K562 (cell line): ENCODE data around the gene INS. TPM values are rescaled to one million over a fixed set of nuclear protein-coding genes. Genes with fewer than 3 reads are reported as not detected.

Experiments
- ATAC-seq: fragments of 200-7000 bp; cut with Tn5 transposase; 3 replicates; pipeline ENCODE4 v1.9.1; 2020; ENCODE audit warnings: moderate library complexity
- BruUV-seq: library from RNA; stranded (reverse); fragments of 400-500 nt; replicated peaks from 2 replicates; lab custom pipeline; 2021; lab: Mats Ljungman, UMichigan
- CTCF ChIA-PET: fragments of 300-600 bp; formaldehyde crosslinking; extraction: SDS; loops from one replicate; lab custom pipeline; 2021; ENCODE audit warnings: low intra/inter-chr PET ratio; lab: Yijun Ruan, JAX
- POLR2A ChIA-PET: fragments of 300-600, 350-650 bp; sonication (Branson Sonifier 250); formaldehyde crosslinking; extraction: SDS; loops from one replicate; lab custom pipeline; 2021; ENCODE audit warnings: antibody characterized with exemption, inconsistent platforms; lab: Yijun Ruan, JAX
- DNase-seq, 4 experiments: peaks; one replicate each; pipeline versions ENCODE4 v3.0.0 to v3.0.0-alpha.2; 2011 to 2018; ENCODE audit warnings: low spot score in 3 of 4, mixed read lengths in 3 of 4; ENCODE audit errors: extremely low read depth in 1 of 4
- FAIRE-seq: peaks from 2 replicates; lab custom pipeline; 2011; peaks lifted over from hg19 to GRCh38; lab: Jason Lieb, UNC
- H2AFZ ChIP-seq: 2 replicates; pipeline ENCODE4 v1.6.0; 2011; ENCODE audit warnings: low read depth, low read length, control low read depth, inconsistent platforms
- H3K27ac ChIP-seq: fragments of 200-600 bp; 3 replicates; pipeline ENCODE4 v1.8.0; 2011; ENCODE audit warnings: low read depth, mild to moderate bottlenecking, control low read depth, inconsistent platforms, low read length, moderate library complexity, mixed read lengths; ENCODE audit errors: extremely low read depth
- H3K27me3 ChIP-seq, 2 experiments: fragments of 300-600 bp in 1 of 2; 2 replicates in 1 of 2; 3 replicates in 1 of 2; pipeline versions ENCODE4 v1.6.0 to v1.8.0; 2011; ENCODE audit warnings: inconsistent platforms in 2 of 2, low read length in 2 of 2, mild to moderate bottlenecking in 1 of 2, mixed read lengths in 1 of 2, moderate library complexity in 1 of 2; ENCODE audit not compliant: control insufficient read depth in 2 of 2, insufficient read depth in 2 of 2
- H3K36me3 ChIP-seq: fragments of 300-600 bp; 3 replicates; pipeline ENCODE4 v1.8.0; 2011; ENCODE audit warnings: mild to moderate bottlenecking, low read length, inconsistent platforms; ENCODE audit not compliant: control insufficient read depth, insufficient read depth
- H3K4me1 ChIP-seq, 2 experiments: fragments of 200-600 bp in 1 of 2; replicated peaks in 1 of 2; 2 replicates in 1 of 2; 3 replicates in 1 of 2; pipeline versions ENCODE4 v1.5.1 to v1.8.0; 2011; ENCODE audit warnings: inconsistent platforms in 2 of 2, low read length in 2 of 2, mild to moderate bottlenecking in 1 of 2, mixed read lengths in 1 of 2, moderate library complexity in 1 of 2; ENCODE audit not compliant: control insufficient read depth in 2 of 2, insufficient read depth in 2 of 2
- H3K4me2 ChIP-seq: 2 replicates; pipeline ENCODE4 v1.6.1; 2011; ENCODE audit warnings: low read length, control low read depth, inconsistent platforms, mixed read lengths; ENCODE audit not compliant: insufficient read depth
- H3K4me3 ChIP-seq: fragments of 200-600 bp; sonication (generic), shearing (Covaris generic); 2 replicates; pipeline ENCODE4 v1.5.1; 2016; ENCODE audit warnings: control low read depth, inconsistent platforms
- H3K79me2 ChIP-seq: fragments of 200-600 bp; 3 replicates; pipeline ENCODE4 v1.8.0; 2011; ENCODE audit warnings: low read length, inconsistent platforms; ENCODE audit not compliant: control insufficient read depth, insufficient read depth
- H3K9ac ChIP-seq, 2 experiments: 2 replicates each; pipeline versions ENCODE4 v1.6.0 to v1.6.1; 2011; ENCODE audit warnings: low read depth in 2 of 2, low read length in 2 of 2, control low read depth in 1 of 2, inconsistent platforms in 1 of 2, mild to moderate bottlenecking in 1 of 2, mixed read lengths in 1 of 2; ENCODE audit not compliant: insufficient read depth in 1 of 2
- H3K9me1 ChIP-seq: one replicate; pipeline ENCODE4 v1.6.0; 2011; ENCODE audit warnings: inconsistent platforms, mild to moderate bottlenecking, low read length, moderate library complexity; ENCODE audit not compliant: control insufficient read depth, insufficient read depth
- H3K9me3 ChIP-seq: replicated peaks from 2 replicates; pipeline ENCODE4 v1.5.1; 2011; ENCODE audit warnings: low read depth, low read length, inconsistent platforms; ENCODE audit not compliant: control insufficient read depth, insufficient read depth
- H4K20me1 ChIP-seq: replicated peaks from 2 replicates; pipeline ENCODE4 v1.6.1; 2011; ENCODE audit warnings: low read length, inconsistent platforms, mixed read lengths; ENCODE audit not compliant: control insufficient read depth, insufficient read depth
- ARID2 ChIP-seq: fragments of 450-650 bp; IDR thresholded peaks from 2 replicates; pipeline ENCODE4 v1.6.1; 2017; ENCODE audit warnings: antibody characterized with exemption, mild to moderate bottlenecking
- CC2D1A ChIP-seq: fragments of 450-650 bp; IDR thresholded peaks from 2 replicates; pipeline ENCODE4 v1.6.1; 2017; ENCODE audit warnings: mild to moderate bottlenecking
- CTCF ChIP-seq, 3 experiments: IDR thresholded peaks in 2 of 3; conservative IDR thresholded peaks in 1 of 3; 2 replicates each; pipeline ENCODE4 v1.5.1; 2011 to 2012; ENCODE audit warnings: low read length in 3 of 3, mild to moderate bottlenecking in 3 of 3, control low read depth in 2 of 3, improper control_type of control experiment in 1 of 3, inconsistent platforms in 1 of 3, low read depth in 1 of 3, mixed read lengths in 1 of 3, moderate library complexity in 1 of 3; ENCODE audit not compliant: insufficient read depth in 2 of 3
- NR1H2 ChIP-seq: sonication (generic); formaldehyde crosslinking; IDR thresholded peaks from 2 replicates; pipeline ENCODE4 v1.4.0; 2020; ENCODE audit warnings: mild to moderate bottlenecking, missing genetic modification reagents
- TAF1 ChIP-seq: IDR thresholded peaks from 2 replicates; pipeline ENCODE4 v1.6.1; 2011; ENCODE audit warnings: mild to moderate bottlenecking, low read length, moderate library complexity; ENCODE audit not compliant: insufficient read depth, control insufficient read depth, severe bottlenecking; ENCODE audit errors: extremely low read depth
- ZNF282 ChIP-seq: sonication (generic); formaldehyde crosslinking; IDR thresholded peaks from 2 replicates; pipeline ENCODE4 v1.8.1; 2023; ENCODE audit warnings: missing genetic modification reagents
- WGBS: fragments of 100-300 bp; shearing (Covaris generic); methylation state at CpG from one replicate; pipeline ENCODE4 v1.1.6; 2016; ENCODE audit warnings: low coverage, mixed read lengths; ENCODE audit not compliant: insufficient coverage; ENCODE audit errors: missing lambda C conversion rate; 5-methylcytosine and 5-hydroxymethylcytosine counted together
- in situ Hi-C: fragments of 300-500 bp; cut with MboI; formaldehyde crosslinking; loops from 4 replicates; pipeline ENCODE4 v1.15.0; 2018; ENCODE audit warnings: inconsistent platforms, mixed read lengths
- intact Hi-C: fragments of 100-400 bp; cut with micrococcal nuclease; formaldehyde crosslinking; loops from 2 replicates; pipeline ENCODE4 v1.14.2; 2022
- polyA plus RNA-seq, 8 experiments: library from polyadenylated mRNA; depleted of rRNA in 4 of 8; stranded (reverse) in 5 of 8; unstranded in 3 of 8; fragments of >200 nt; fragmentation: Nextera tagmentation in 2 of 8; fragmentation: Illumina TruSeq in 1 of 8; extraction: Ambion mirVana in 2 of 8; extraction: Trizol in 1 of 8; gene quantifications; 2 replicates each; pipeline versions ENCODE4 v1.2.1 to v1.2.3, GENCODE V29; 2011 to 2014; ENCODE audit warnings: inconsistent platforms in 1 of 8, missing spikeins in 1 of 8
- total RNA-seq, 7 experiments: library from RNA; depleted of rRNA in 6 of 7; stranded (reverse); fragments of >200 nt in 6 of 7; fragmentation: Illumina TruSeq in 2 of 7; extraction: Trizol in 2 of 7; gene quantifications; 2 replicates each; pipeline versions ENCODE4 v1.2.1 to v1.2.3, GENCODE V29; 2011 to 2021; ENCODE audit warnings: low replicate concordance in 1 of 7
- TF ChIP-seq, protein P1 (sequence below), 2 experiments: fragments of 450-650 bp; formaldehyde crosslinking in 1 of 2; IDR thresholded peaks; 2 replicates each; pipeline versions ENCODE4 v1.4.0 to v1.6.1; 2014 to 2020; ENCODE audit warnings: mild to moderate bottlenecking in 2 of 2, borderline replicate concordance in 1 of 2, low read depth in 1 of 2

The INS gene
- total and polyA plus RNA-seq, 9 of the 15 experiments (the other 6 are each of a cell fraction or from before 2014, with no cell fraction given) = not detected

DNA sequence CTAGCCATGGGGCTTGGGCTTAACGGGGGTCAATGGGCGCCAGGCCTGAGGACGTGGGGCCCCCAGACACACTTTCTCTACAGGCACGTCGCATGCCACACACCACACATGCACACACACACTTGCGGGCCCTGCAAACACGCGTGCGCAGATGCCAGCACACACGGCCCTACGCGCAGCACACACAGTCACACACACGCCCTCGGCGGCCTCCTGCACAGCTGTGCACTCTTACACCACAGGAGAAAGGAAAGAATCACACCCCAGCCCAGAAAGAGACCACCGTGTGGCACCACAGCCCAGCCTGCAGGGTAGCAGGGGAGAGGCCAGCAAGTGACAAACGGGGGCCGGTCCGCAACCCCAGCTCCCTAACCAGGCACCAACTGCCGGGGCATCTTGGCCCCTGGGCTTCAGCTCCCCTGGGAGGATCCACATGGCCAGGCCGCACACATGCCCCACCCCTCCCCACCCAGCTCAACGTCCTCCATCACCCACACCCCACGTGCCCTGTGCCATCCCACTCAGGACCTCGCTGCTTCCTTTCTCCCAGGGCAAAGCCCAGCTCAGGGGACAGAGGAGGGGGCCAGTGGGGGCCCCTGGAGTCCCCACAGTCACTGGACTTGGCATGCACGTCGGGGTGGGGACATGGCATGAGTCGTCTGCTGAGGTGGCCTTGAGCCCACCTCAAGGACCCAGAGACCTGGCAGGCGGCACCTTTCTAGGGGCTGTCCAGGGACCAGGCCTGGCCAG lies 36.9 kb upstream of the INS start (continued):
- TF ChIP-seq TAF1 = no peak
- no peak for TF ChIP-seq ZNF282 (CRISPR knock-in tag)
- no peak for TF ChIP-seq NR1H2 (CRISPR knock-in tag)

DNA sequence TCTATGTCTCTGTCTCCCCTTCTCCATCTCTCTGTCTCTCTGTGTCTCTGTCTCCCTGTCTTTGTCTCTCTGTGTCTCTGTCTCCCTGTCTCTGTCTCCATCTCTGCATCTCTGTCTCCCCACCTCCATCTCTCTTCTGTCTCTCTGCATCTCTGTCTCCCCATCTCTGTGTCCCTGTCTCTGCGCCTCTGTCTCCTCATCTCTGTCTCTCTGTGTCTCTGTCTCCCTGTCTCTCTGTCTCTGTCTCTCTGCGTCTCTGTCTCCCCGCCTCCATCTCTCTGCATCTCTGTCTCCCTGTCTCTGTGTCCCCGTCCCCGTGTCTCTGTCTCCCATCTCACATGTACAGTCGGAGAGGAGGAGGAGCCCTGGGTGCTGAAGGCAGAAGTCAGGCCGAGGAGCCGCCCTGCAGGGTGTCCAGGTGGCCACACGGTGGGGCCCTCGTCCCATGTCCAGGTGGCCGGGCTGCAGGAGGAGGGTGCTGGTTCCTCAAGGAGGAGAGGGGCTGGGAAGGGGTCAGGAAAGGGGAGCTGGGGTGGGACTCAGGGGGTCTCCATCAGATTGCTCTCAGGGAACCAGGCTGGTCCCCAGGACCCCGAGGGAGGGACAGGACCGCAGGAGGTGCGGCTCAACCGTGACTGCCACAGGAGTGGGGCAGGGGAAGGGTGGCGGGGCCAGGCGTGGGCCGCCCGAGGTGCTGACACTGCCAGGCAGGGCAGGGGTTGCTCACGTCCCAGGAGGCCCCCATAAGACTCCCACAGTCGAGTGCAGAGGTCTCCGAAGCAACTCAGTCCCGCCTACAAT lies 36.2 kb upstream of the INS start:
- no peak overlapping the region for H3K27ac ChIP-seq
- H3K4me3 ChIP-seq = no peak overlapping the region
- no peaks in the 10 kb centered on the region for H3K79me2 ChIP-seq
- H3K4me2 ChIP-seq = no peak overlapping the region
- 12% methylated on average over 10 of the region's 23 CpGs for WGBS
- no peaks in the 10 kb centered on the region for H3K9me1 ChIP-seq
- intact Hi-C loops (loop anchor here (1.0 to 10.0 kb wide), 3 partner anchors 102 to 338 kb away; no protein-coding TSS in a partner anchor), in situ Hi-C loops (no loop called here)
- DNase-seq (peak; percentile 82 to 86 (median 84)), ATAC-seq (peak; percentile 93), FAIRE-seq (peak; percentile 77)
- H3K9ac ChIP-seq = no peak overlapping the region
- peaks cover 0 to 32% of the 10 kb centered on the region in 2 experiments; a peak in 2 of 5 replicates for H3K27me3 ChIP-seq
- ChIA-PET POLR2A (no interaction called here), CTCF (interaction anchor here (0.8 to 3.2 kb wide), 6 partner anchors 13 to 223 kb away, joined by 3 to 41 read pairs (median 5); no protein-coding TSS in a partner anchor)
- H3K9me3 ChIP-seq = no peaks in the 10 kb centered on the region
- H2AFZ ChIP-seq = no peak overlapping the region
- no peaks in the 10 kb centered on the region for H3K36me3 ChIP-seq
- H4K20me1 ChIP-seq = peaks cover 4% of the 10 kb centered on the region
- H3K4me1 ChIP-seq = peaks cover 2 to 70% of the 10 kb centered on the region in 2 experiments; a peak in 3 of 5 replicates
- BruUV-seq = no TSS peak
- TF ChIP-seq ARID2 (peak; percentile 88), CC2D1A (peak; percentile 72), CTCF (IDR thresholded peaks at IDR 0.05 in 2 of 3, conservative IDR thresholded peaks at IDR 0.05 in 1 of 3; ENCODE audit: insufficient read depth in 2 of 3, low read depth in 1 of 3, low read length in 3 of 3) (peak; percentile 87 to 94 (median 93))
- TF ChIP-seq, protein P1, sequence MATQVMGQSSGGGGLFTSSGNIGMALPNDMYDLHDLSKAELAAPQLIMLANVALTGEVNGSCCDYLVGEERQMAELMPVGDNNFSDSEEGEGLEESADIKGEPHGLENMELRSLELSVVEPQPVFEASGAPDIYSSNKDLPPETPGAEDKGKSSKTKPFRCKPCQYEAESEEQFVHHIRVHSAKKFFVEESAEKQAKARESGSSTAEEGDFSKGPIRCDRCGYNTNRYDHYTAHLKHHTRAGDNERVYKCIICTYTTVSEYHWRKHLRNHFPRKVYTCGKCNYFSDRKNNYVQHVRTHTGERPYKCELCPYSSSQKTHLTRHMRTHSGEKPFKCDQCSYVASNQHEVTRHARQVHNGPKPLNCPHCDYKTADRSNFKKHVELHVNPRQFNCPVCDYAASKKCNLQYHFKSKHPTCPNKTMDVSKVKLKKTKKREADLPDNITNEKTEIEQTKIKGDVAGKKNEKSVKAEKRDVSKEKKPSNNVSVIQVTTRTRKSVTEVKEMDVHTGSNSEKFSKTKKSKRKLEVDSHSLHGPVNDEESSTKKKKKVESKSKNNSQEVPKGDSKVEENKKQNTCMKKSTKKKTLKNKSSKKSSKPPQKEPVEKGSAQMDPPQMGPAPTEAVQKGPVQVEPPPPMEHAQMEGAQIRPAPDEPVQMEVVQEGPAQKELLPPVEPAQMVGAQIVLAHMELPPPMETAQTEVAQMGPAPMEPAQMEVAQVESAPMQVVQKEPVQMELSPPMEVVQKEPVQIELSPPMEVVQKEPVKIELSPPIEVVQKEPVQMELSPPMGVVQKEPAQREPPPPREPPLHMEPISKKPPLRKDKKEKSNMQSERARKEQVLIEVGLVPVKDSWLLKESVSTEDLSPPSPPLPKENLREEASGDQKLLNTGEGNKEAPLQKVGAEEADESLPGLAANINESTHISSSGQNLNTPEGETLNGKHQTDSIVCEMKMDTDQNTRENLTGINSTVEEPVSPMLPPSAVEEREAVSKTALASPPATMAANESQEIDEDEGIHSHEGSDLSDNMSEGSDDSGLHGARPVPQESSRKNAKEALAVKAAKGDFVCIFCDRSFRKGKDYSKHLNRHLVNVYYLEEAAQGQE (IDR thresholded peaks at IDR 0.05; ENCODE audit: borderline replicate concordance) = peak; percentile 86; the same call in 1 of the 2 replicates
- TF ChIP-seq, protein P1 (CRISPR knock-in tag; IDR thresholded peaks at IDR 0.05; ENCODE audit: low read depth) = no peak
